ENCODE measurements around the gene PCDHA10.
"Not testable (repeated sequence)": the region's sequence is repeated elsewhere in the genome, so short reads cannot be mapped to it uniquely, and the experiment has no call there.

Gene PCDHA10

GRCh38 chr5:140848139-140849102, 7.3 kb upstream of the PCDHA10 start, which contains the start of gene PCDHA9:
Gene PCDHA9 (plus strand): TSS chr5:140848382. CDS start chr5:140848496, 114 bp downstream.
- not testable (repeated sequence) for H3K4me3 ChIP-seq (ENCODE audit: low read depth, low read length); H3K4me1 ChIP-seq (ENCODE audit: control insufficient read depth, insufficient read depth, low read length); H3K36me3 ChIP-seq (ENCODE audit: control insufficient read depth, insufficient read depth, low read length); H3K9ac ChIP-seq (ENCODE audit: low read depth, low read length); H3K9me3 ChIP-seq (ENCODE audit: control insufficient read depth, insufficient read depth, low read length); H3K27me3 ChIP-seq (ENCODE audit: control insufficient read depth, insufficient read depth, low read length); H3K27ac ChIP-seq (ENCODE audit: low read depth, low read length)

GRCh38 chr5:140849831-140850634, 5.7 kb upstream of the PCDHA10 start:
- not testable (repeated sequence) for H3K9me3 ChIP-seq (ENCODE audit: control insufficient read depth, insufficient read depth, low read length); H3K4me1 ChIP-seq (ENCODE audit: control insufficient read depth, insufficient read depth, low read length); H3K27me3 ChIP-seq (ENCODE audit: control insufficient read depth, insufficient read depth, low read length); H3K9ac ChIP-seq (ENCODE audit: low read depth, low read length); H3K36me3 ChIP-seq (ENCODE audit: control insufficient read depth, insufficient read depth, low read length); H3K27ac ChIP-seq (ENCODE audit: low read depth, low read length); H3K4me3 ChIP-seq (ENCODE audit: low read depth, low read length)

GRCh38 chr5:140857177-140857986, 1.7 kb downstream of the PCDHA10 start:
- H3K9ac ChIP-seq (ENCODE audit: low read depth, low read length) = no peak overlapping the region
- H3K27me3 ChIP-seq (ENCODE audit: control insufficient read depth, insufficient read depth, low read length) = no peaks in the 10 kb centered on the region
- no peak overlapping the region for H3K27ac ChIP-seq (ENCODE audit: low read depth, low read length)
- no peak overlapping the region for H3K4me3 ChIP-seq (ENCODE audit: low read depth, low read length)
- H3K36me3 ChIP-seq (ENCODE audit: control insufficient read depth, insufficient read depth, low read length) = no peaks in the 10 kb centered on the region; the same call in 1 of the 2 replicates
- H3K4me1 ChIP-seq (ENCODE audit: control insufficient read depth, insufficient read depth, low read length) = no peaks in the 10 kb centered on the region
- H3K9me3 ChIP-seq (ENCODE audit: control insufficient read depth, insufficient read depth, low read length) = peaks cover 12% of the 10 kb centered on the region

- no peak overlapping the region for H3K27ac ChIP-seq (ENCODE audit: low read depth, low read length)
- H3K36me3 ChIP-seq (ENCODE audit: control insufficient read depth, insufficient read depth, low read length) = peaks cover 4% of the 10 kb centered on the region; the same call in 1 of the 2 replicates
- no peak overlapping the region for H3K4me3 ChIP-seq (ENCODE audit: low read depth, low read length)
- H3K9ac ChIP-seq (ENCODE audit: low read depth, low read length) = no peak overlapping the region
- no peaks in the 10 kb centered on the region for H3K27me3 ChIP-seq (ENCODE audit: control insufficient read depth, insufficient read depth, low read length)
- H3K4me1 ChIP-seq (ENCODE audit: control insufficient read depth, insufficient read depth, low read length) = no peaks in the 10 kb centered on the region
- peaks cover 12% of the 10 kb centered on the region for H3K9me3 ChIP-seq (ENCODE audit: control insufficient read depth, insufficient read depth, low read length)
Observed at GRCh38 chr5:140857987-140858240, 2.2 kb downstream of the PCDHA10 start.

GRCh38 chr5:140862441-140863295, 7.0 kb downstream of the PCDHA10 start:
- H3K27me3 ChIP-seq (ENCODE audit: control insufficient read depth, insufficient read depth, low read length) = no peaks in the 10 kb centered on the region
- H3K9me3 ChIP-seq (ENCODE audit: control insufficient read depth, insufficient read depth, low read length) = peaks cover 8% of the 10 kb centered on the region; the same call in 1 of the 2 replicates
- H3K4me3 ChIP-seq (ENCODE audit: low read depth, low read length) = no peak overlapping the region
- H3K4me1 ChIP-seq (ENCODE audit: control insufficient read depth, insufficient read depth, low read length) = no peaks in the 10 kb centered on the region
- H3K9ac ChIP-seq (ENCODE audit: low read depth, low read length) = no peak overlapping the region
- H3K27ac ChIP-seq (ENCODE audit: low read depth, low read length) = no peak overlapping the region
- peaks cover 6% of the 10 kb centered on the region for H3K36me3 ChIP-seq (ENCODE audit: control insufficient read depth, insufficient read depth, low read length)

- Histone ChIP-seq H3K36me3 (ENCODE audit: control insufficient read depth, insufficient read depth, low read length) (peaks cover 9% of the 10 kb centered on the region), H3K9me3 (ENCODE audit: control insufficient read depth, insufficient read depth, low read length) (no peaks in the 10 kb centered on the region), H3K9ac (ENCODE audit: low read depth, low read length) (no peak within 1 kb of the TSS), H3K4me1 (ENCODE audit: control insufficient read depth, insufficient read depth, low read length) (0 out of 2 replicates have a peak, but pooled peaks cover under 1% of the 10 kb centered on the region), H3K4me3 (ENCODE audit: low read depth, low read length) (no peak within 1 kb of the TSS), H3K27me3 (ENCODE audit: control insufficient read depth, insufficient read depth, low read length) (no peaks in the 10 kb centered on the region), H3K27ac (ENCODE audit: low read depth, low read length) (no peak within 1 kb of the TSS)
Observed at GRCh38 chr5:140868721-140869554, 13.2 kb downstream of the PCDHA10 start, which contains the start of gene PCDHA11. Gene PCDHA11 (plus strand): TSS chr5:140868957. CDS start chr5:140869104, 147 bp downstream.

- Histone ChIP-seq H3K4me1 (ENCODE audit: control insufficient read depth, insufficient read depth, low read length) (peaks cover 6% of the 10 kb centered on the region; the same call in 1 of the 2 replicates), H3K9ac (ENCODE audit: low read depth, low read length) (no peak overlapping the region)
Observed at GRCh38 chr5:140869555-140869886, 13.8 kb downstream of the PCDHA10 start.

GRCh38 chr5:140870221-140871201, 14.8 kb downstream of the PCDHA10 start:
- H3K27me3 ChIP-seq (ENCODE audit: control insufficient read depth, insufficient read depth, low read length) = no peaks in the 10 kb centered on the region
- H3K27ac ChIP-seq (ENCODE audit: low read depth, low read length) = no peak overlapping the region
- no peak overlapping the region for H3K9ac ChIP-seq (ENCODE audit: low read depth, low read length)
- H3K4me1 ChIP-seq (ENCODE audit: control insufficient read depth, insufficient read depth, low read length) = peaks cover 7% of the 10 kb centered on the region; the same call in 1 of the 2 replicates
- peaks cover 9% of the 10 kb centered on the region for H3K36me3 ChIP-seq (ENCODE audit: control insufficient read depth, insufficient read depth, low read length)
- no peaks in the 10 kb centered on the region for H3K9me3 ChIP-seq (ENCODE audit: control insufficient read depth, insufficient read depth, low read length)
- no peak overlapping the region for H3K4me3 ChIP-seq (ENCODE audit: low read depth, low read length)

More at GRCh38 chr5:140869555-140869886, 13.8 kb downstream of the PCDHA10 start:
- H3K36me3 ChIP-seq (ENCODE audit: control insufficient read depth, insufficient read depth, low read length) = peaks cover 9% of the 10 kb centered on the region
- H3K4me3 ChIP-seq (ENCODE audit: low read depth, low read length) = no peak overlapping the region
- no peak overlapping the region for H3K27ac ChIP-seq (ENCODE audit: low read depth, low read length)
- H3K9me3 ChIP-seq (ENCODE audit: control insufficient read depth, insufficient read depth, low read length) = no peaks in the 10 kb centered on the region
- H3K27me3 ChIP-seq (ENCODE audit: control insufficient read depth, insufficient read depth, low read length) = no peaks in the 10 kb centered on the region
